Transverse colon (tissue), 4 donors: ENCODE results near the gene CSNK2A1. TPM values are rescaled to one million over a fixed set of nuclear protein-coding genes. Genes with fewer than 3 reads are reported as not detected.

Source experiments
- DNase-seq: peaks from one replicate; pipeline ENCODE4 v3.0.0-alpha.2; 2019
- H3K27ac ChIP-seq, 4 donors: fragments of 200-600 bp; sonication (generic); 2 replicates each; pipeline ENCODE4 v1.5.1; 2016 to 2018; ENCODE audit warnings: inconsistent platforms in 4 of 4
- H3K27me3 ChIP-seq: fragments of 200-600 bp; sonication (generic); 2 replicates; pipeline ENCODE4 v1.5.1; 2017; ENCODE audit warnings: inconsistent platforms
- H3K36me3 ChIP-seq, 4 donors: fragments of 200-600 bp; sonication (generic); 2 replicates each; pipeline ENCODE4 v1.5.1; 2017 to 2019; ENCODE audit warnings: inconsistent platforms in 4 of 4
- H3K4me1 ChIP-seq, 4 donors: fragments of 200-600 bp; sonication (generic); 2 replicates each; pipeline ENCODE4 v1.5.1; 2017 to 2020; ENCODE audit warnings: inconsistent platforms in 4 of 4
- H3K4me3 ChIP-seq, 4 donors: fragments of 200-600 bp; sonication (generic); 1 replicate in 1 of 4; 2 replicates in 3 of 4; pipeline versions ENCODE4 v1.5.1 to v1.6.1; 2017 to 2019; ENCODE audit warnings: inconsistent platforms in 4 of 4
- H3K9me3 ChIP-seq, 2 donors: fragments of 200-600 bp; sonication (generic); 2 replicates each; pipeline ENCODE4 v1.5.1; 2017 to 2019; ENCODE audit warnings: inconsistent platforms in 2 of 2
- CTCF ChIP-seq, 5 experiments: fragments of 200-600 bp in 3 of 5; fragments of 450-650 bp in 2 of 5; sonication (generic) in 3 of 5; IDR thresholded peaks; 1 replicate in 2 of 5; 2 replicates in 3 of 5; pipeline ENCODE4 v1.5.1; 2016 to 2017; ENCODE audit warnings: antibody characterized with exemption in 5 of 5, inconsistent platforms in 3 of 5, mild to moderate bottlenecking in 2 of 5, moderate library complexity in 1 of 5
- EP300 ChIP-seq: sonication (generic); formaldehyde crosslinking; IDR thresholded peaks from one replicate; pipeline ENCODE4 v1.6.1; 2017; ENCODE audit warnings: antibody characterized with exemption, low read depth
- POLR2A ChIP-seq: fragments of 450-650 bp; IDR thresholded peaks from one replicate; pipeline ENCODE4 v1.6.1; 2016; ENCODE audit warnings: antibody characterized with exemption, mild to moderate bottlenecking, moderate library complexity
- POLR2AphosphoS5 ChIP-seq, 3 donors: sonication (generic); formaldehyde crosslinking; IDR thresholded peaks; one replicate each; pipeline ENCODE4 v1.6.1; 2016; ENCODE audit warnings: antibody characterized with exemption in 3 of 3
- WGBS, 2 donors: methylation state at CpG; one replicate each; pipeline ENCODE4 v1.1.5; 2018; ENCODE audit warnings: low coverage in 1 of 2; 5-methylcytosine and 5-hydroxymethylcytosine counted together
- in situ Hi-C, 4 donors: fragments of 200-750 bp; cut with MboI; loops; one replicate each; pipeline versions ENCODE4 v1.15.0 to v1.15.1; 2017; ENCODE audit warnings: low sequenced_read_pairs in 3 of 4, low pct_ligation_motif_present in 1 of 4, low pct_unique_long_range_greater_than_20kb in 1 of 4
- intact Hi-C: fragments of 100-400 bp; cut with DNase I; formaldehyde crosslinking; loops from one replicate; pipeline ENCODE4 v1.15.1; 2023; ENCODE audit warnings: low total_unique reads
- total RNA-seq, 4 donors: library from RNA; depleted of rRNA; stranded (reverse); fragments of >200 nt; gene quantifications; one replicate each; pipeline ENCODE4 v1.1.0, GENCODE V29; 2016

Gene CSNK2A1
- total RNA-seq, 4 donors from 2014 or later = 76.7 to 100 (median 82.6) TPM

GRCh38 chr20:573414-574296 lies 30.1 kb upstream of the CSNK2A1 start:
- DNase-seq = no peak
- no peak for TF ChIP-seq EP300
- no peak for TF ChIP-seq POLR2AphosphoS5 (IDR thresholded peaks at IDR 0.05)
- no peak for TF ChIP-seq POLR2A
- no peak for TF ChIP-seq CTCF (IDR thresholded peaks at IDR 0.05)
- Histone ChIP-seq H3K36me3 (no peaks in the 10 kb centered on the region), H3K4me3 (no peak overlapping the region), H3K9me3 (no peaks in the 10 kb centered on the region), H3K27ac (no peak overlapping the region), H3K4me1 (peaks cover 0 to 11% (median 9%) of the 10 kb centered on the region in 4 donors), H3K27me3 (peaks cover 67% of the 10 kb centered on the region)
- WGBS, 2 donors = 17 to 61% methylated on average over 1 to 12 of the region's 12 CpGs
- intact Hi-C loops = no loop called here
- in situ Hi-C loops = loop anchor here in 1 of 4 donors (25.0 kb wide), 1 partner anchor 164 kb away; no protein-coding TSS in a partner anchor

GRCh38 chr20:572727-573126 lies 29.1 kb upstream of the CSNK2A1 start:
- WGBS, 2 donors = 30 to 50% methylated on average over 3 to 7 of the region's 7 CpGs

GRCh38 chr20:571754-572441 lies 28.3 kb upstream of the CSNK2A1 start:
- Histone ChIP-seq H3K9me3 (no peaks in the 10 kb centered on the region), H3K27me3 (peaks cover 85% of the 10 kb centered on the region), H3K4me1 (peaks cover 0 to 11% (median 9%) of the 10 kb centered on the region in 4 donors), H3K36me3 (no peaks in the 10 kb centered on the region), H3K4me3 (no peak overlapping the region), H3K27ac (peak overlapping the region in 2 of 4 donors; percentile 12 to 14)
- intact Hi-C loops (no loop called here), in situ Hi-C loops (loop anchor here in 1 of 4 donors (25.0 kb wide), 1 partner anchor 165 kb away; no protein-coding TSS in a partner anchor)
- 16 to 17% methylated on average over 10 to 23 of the region's 24 CpGs for WGBS, 2 donors
- TF ChIP-seq POLR2AphosphoS5 (IDR thresholded peaks at IDR 0.05) (peak in 1 of 3 donors; percentile 16), CTCF (IDR thresholded peaks at IDR 0.05) (no peak)
- DNase-seq = peak; percentile 67

More at GRCh38 chr20:572727-573126, 29.1 kb upstream of the CSNK2A1 start:
- peaks cover 76% of the 10 kb centered on the region for H3K27me3 ChIP-seq
- peaks cover 0 to 11% (median 9%) of the 10 kb centered on the region in 4 donors for H3K4me1 ChIP-seq
- H3K4me3 ChIP-seq = no peak overlapping the region
- in situ Hi-C loops = loop anchor here in 1 of 4 donors (25.0 kb wide), 1 partner anchor 165 kb away; no protein-coding TSS in a partner anchor
- no peak for DNase-seq
- H3K36me3 ChIP-seq = no peaks in the 10 kb centered on the region
- intact Hi-C loops = no loop called here
- peak overlapping the region in 1 of 4 donors; percentile 12 for H3K27ac ChIP-seq
- TF ChIP-seq EP300 = no peak
- H3K9me3 ChIP-seq = no peaks in the 10 kb centered on the region

GRCh38 chr20:568673-569415 lies 25.3 kb upstream of the CSNK2A1 start:
- intact Hi-C loops = loop anchor here (2.0 kb wide), 1 partner anchor 78 kb away; no protein-coding TSS in a partner anchor

More at GRCh38 chr20:568673-569415, 25.3 kb upstream of the CSNK2A1 start:
- 64 to 71% methylated on average over 1 to 14 of the region's 14 CpGs for WGBS, 2 donors
- no peak for DNase-seq
- no peaks in the 10 kb centered on the region for H3K36me3 ChIP-seq
- in situ Hi-C loops = loop anchor here (10.0 to 25.0 kb wide), 4 partner anchors 76 to 168 kb away; partner anchors contain the start of gene SRXN1 (in 1 of the 4)
- TF ChIP-seq CTCF (IDR thresholded peaks at IDR 0.05) = no peak
- no peak for TF ChIP-seq POLR2AphosphoS5 (IDR thresholded peaks at IDR 0.05)
- no peak for TF ChIP-seq EP300
- TF ChIP-seq POLR2A = no peak
- H3K4me3 ChIP-seq = no peak overlapping the region
- H3K27me3 ChIP-seq = peaks cover 74% of the 10 kb centered on the region
- H3K27ac ChIP-seq = no peak overlapping the region
- H3K9me3 ChIP-seq = no peaks in the 10 kb centered on the region
- H3K4me1 ChIP-seq = peaks cover 0 to 11% (median 9%) of the 10 kb centered on the region in 4 donors
